ENCODE data around the gene MRC2. TPM values are rescaled to one million over a fixed set of nuclear protein-coding genes. Genes with fewer than 3 reads are reported as not detected.

Gene MRC2
- total and polyA plus RNA-seq, 9 of the 15 experiments (the other 6 are each of a cell fraction or from before 2014, with no cell fraction given): 0.28 to 11.5 (median 6.6) TPM

DNA sequence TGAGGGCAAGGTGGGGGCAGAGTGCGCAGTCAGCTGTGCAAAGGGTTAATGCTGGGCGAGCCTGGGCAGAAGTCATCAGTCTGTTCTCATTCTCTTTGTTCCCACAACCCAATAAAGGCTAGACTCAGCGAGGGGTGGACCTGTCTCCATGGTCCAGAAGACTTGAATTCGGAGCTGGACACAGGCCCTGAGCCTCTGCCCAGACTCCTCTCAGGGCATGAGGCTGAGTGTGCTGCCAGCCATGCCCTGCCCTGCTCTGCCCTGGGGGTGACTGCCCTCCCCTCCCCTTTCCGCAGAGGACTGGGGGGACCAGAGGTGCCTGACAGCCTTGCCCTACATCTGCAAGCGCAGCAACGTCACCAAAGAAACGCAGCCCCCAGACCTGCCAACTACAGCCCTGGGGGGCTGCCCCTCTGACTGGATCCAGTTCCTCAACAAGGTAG lies 54.5 kb downstream of the MRC2 start (continued):
- TF ChIP-seq, protein P1, sequence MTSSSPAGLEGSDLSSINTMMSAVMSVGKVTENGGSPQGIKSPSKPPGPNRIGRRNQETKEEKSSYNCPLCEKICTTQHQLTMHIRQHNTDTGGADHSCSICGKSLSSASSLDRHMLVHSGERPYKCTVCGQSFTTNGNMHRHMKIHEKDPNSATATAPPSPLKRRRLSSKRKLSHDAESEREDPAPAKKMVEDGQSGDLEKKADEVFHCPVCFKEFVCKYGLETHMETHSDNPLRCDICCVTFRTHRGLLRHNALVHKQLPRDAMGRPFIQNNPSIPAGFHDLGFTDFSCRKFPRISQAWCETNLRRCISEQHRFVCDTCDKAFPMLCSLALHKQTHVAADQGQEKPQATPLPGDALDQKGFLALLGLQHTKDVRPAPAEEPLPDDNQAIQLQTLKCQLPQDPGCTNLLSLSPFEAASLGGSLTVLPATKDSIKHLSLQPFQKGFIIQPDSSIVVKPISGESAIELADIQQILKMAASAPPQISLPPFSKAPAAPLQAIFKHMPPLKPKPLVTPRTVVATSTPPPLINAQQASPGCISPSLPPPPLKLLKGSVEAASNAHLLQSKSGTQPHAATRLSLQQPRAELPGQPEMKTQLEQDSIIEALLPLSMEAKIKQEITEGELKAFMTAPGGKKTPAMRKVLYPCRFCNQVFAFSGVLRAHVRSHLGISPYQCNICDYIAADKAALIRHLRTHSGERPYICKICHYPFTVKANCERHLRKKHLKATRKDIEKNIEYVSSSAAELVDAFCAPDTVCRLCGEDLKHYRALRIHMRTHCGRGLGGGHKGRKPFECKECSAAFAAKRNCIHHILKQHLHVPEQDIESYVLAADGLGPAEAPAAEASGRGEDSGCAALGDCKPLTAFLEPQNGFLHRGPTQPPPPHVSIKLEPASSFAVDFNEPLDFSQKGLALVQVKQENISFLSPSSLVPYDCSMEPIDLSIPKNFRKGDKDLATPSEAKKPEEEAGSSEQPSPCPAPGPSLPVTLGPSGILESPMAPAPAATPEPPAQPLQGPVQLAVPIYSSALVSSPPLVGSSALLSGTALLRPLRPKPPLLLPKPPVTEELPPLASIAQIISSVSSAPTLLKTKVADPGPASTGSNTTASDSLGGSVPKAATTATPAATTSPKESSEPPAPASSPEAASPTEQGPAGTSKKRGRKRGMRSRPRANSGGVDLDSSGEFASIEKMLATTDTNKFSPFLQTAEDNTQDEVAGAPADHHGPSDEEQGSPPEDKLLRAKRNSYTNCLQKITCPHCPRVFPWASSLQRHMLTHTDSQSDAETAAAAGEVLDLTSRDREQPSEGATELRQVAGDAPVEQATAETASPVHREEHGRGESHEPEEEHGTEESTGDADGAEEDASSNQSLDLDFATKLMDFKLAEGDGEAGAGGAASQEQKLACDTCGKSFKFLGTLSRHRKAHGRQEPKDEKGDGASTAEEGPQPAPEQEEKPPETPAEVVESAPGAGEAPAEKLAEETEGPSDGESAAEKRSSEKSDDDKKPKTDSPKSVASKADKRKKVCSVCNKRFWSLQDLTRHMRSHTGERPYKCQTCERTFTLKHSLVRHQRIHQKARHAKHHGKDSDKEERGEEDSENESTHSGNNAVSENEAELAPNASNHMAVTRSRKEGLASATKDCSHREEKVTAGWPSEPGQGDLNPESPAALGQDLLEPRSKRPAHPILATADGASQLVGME (CRISPR knock-in tag; IDR thresholded peaks at IDR 0.05): no peak
- TF ChIP-seq CBFB (CRISPR knock-in tag; IDR thresholded peaks at IDR 0.05): no peak
- no peak for TF ChIP-seq RBM34 (IDR thresholded peaks at IDR 0.05; ENCODE audit: borderline replicate concordance, insufficient read depth, low read length)
- no peak for TF ChIP-seq SMARCB1 (IDR thresholded peaks at IDR 0.05; ENCODE audit: insufficient read length, low read depth)
- TF ChIP-seq THRB (CRISPR knock-in tag; conservative IDR thresholded peaks at IDR 0.05): no peak
- no peak for TF ChIP-seq SMARCC2 (IDR thresholded peaks at IDR 0.05; ENCODE audit: low read depth)
- TF ChIP-seq POLR2H (tag; IDR thresholded peaks at IDR 0.05; ENCODE audit: low read depth): no peak
- TF ChIP-seq ARHGAP35 (IDR thresholded peaks at IDR 0.05; ENCODE audit: partially characterized antibody): no peak
- no peak for TF ChIP-seq ZNF583 (CRISPR knock-in tag; IDR thresholded peaks at IDR 0.05)
- TF ChIP-seq SP1 (CRISPR knock-in tag; IDR thresholded peaks at IDR 0.05): 0 out of 2 replicates have a peak, but pooled peaks have one; percentile 7
- TF ChIP-seq CTBP1 (IDR thresholded peaks at IDR 0.05; ENCODE audit: borderline replicate concordance): no peak

Data from K562 (cell line).